Medulla oblongata (tissue), 1 donor: Measurements from ENCODE around the gene LRP6.
"Not testable (repeated sequence)": the region's sequence is repeated elsewhere in the genome, so short reads cannot be mapped to it uniquely, and the experiment has no call there.

ENCODE experiments used
- DNase-seq: peaks from one replicate; pipeline ENCODE4 v3.0.0-alpha.2; 2015; ENCODE audit errors: extremely low spot score

LRP6 gene

DNA sequence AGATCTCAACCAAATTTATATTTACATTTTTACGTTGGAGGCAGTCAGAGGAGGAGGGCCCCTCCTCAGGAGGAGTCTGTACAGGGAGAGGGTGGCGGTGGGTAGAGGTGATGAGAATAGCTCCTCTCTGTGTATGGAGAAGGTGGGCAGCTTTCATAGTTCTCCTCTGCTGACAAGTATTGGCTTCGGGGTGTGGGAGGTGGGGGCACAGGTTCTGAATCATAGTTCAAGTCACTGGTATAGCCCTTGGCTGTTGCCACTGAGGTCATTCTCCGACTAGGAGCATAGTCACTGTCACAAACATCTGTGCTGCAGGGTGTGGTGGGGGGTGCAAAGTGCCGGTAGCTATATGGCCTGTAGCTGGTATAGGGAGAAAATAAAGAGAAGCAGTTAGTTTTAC, 145.8 kb downstream of the LRP6 start:
- no peak for DNase-seq

DNA sequence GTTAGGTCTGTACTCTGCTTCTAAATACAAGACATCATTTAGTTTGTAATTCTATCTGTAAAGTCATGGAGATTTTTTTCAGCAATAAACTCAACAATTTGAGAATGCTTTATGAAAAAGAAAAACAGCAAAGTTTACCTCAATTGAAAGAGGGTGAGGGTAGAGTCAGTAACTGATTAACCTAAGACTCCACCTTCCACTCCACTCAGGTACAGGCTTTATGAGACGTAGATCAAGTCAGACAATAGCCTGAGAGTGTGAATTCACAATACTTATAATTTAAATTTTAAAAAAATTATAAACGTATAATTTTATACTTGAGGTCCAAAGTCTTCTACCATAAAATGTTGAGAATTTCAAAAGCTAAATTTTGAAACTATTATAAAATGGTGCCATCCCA, 150.2 kb downstream of the LRP6 start:
- no peak for DNase-seq

DNA sequence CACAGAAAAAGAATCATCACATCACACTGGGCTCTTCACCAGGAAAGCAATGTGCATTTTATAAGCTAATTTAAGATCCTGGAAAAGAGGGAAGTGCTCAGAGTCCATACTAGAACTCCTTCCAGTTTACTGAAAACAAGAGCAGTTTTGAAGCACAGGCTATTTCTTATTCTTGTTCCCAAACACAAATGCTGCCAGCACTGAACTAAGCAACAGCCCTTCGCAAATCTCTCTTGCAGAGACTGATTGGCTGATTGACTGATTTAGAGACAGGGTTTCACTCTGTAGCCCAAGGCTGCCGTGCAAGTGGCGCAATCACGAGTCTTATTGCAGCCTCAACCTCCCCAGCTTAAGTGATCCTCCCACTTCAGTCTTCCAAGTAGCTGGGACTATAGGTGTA, 151.3 kb downstream of the LRP6 start:
- peak; percentile 40 for DNase-seq

DNA sequence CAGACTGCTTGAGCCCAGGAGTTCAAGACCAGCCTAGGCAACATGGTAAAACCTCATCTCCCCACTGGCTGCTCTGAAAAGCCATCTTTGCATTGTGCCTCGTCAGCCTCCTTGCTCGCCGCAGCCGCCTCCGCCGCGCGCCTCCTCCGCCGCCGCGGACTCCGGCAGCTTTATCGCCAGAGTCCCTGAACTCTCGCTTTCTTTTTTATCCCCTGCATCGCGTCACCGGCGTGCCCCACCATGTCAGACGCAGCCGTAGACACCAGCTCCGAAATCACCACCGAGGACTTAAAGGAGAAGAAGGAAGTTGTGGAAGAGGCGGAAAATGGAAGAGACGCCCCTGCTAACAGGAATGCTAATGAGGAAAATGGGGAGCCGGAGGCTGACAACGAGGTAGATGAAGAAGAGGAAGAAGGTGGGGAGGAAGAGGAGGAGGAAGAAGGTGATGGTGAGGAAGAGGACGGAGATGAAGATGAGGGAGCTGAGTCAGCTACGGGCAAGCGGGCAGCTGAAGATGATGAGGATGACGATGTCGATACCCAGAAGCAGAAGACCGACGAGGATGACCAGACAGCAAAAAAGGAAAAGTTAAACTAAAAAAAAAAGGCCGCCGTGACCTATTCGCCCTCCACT, 155.8 kb downstream of the LRP6 start:
- not testable (repeated sequence) for DNase-seq

DNA sequence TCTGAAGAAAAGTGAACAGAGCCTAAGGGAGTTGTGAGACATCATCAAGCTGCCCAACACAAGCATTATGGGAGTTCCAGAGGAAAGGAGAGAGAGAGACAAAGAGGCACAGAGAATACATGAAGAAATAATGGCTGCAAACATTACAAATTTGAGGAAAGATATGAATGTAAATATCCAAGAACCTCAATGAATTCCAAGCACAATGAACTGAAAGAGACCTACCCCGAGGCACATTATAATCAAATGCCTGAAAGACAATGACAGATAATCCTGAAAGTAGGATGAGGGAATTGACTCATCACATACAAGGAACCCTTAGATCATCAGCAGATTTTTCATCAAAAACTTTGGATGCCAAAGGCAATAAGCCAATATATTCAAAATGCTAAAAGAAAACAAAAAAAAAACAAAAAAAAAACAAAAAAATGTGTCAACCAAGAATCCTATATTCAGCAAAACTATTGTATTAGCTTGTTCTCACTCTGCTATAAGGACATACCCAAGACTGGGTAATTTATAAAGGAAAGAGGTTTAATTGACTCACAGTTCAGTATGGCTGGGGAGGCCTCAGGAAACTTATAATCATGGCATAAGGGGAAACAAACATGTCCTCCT, 158.3 kb downstream of the LRP6 start:
- DNase-seq = no peak

DNA sequence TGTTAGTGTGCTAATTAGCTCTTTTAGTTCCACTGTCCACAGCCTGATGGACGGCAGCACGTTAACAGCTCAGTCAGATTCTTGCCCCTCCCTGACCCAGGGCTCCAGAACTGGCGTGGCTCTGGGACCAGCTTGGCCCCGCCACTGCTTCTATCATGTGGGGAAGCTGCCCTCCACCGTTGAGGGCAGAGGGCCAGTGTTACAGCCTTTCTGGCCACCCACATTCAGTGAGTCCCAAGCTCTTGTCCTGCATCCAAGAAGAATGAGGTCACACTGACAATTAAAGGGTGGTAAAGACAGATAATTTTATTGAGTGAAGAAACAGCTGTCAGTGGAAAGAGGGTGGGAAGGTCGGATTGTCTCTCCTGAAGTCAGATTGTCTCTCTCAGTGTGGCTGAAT, 159.2 kb downstream of the LRP6 start:
- no peak for DNase-seq

DNA sequence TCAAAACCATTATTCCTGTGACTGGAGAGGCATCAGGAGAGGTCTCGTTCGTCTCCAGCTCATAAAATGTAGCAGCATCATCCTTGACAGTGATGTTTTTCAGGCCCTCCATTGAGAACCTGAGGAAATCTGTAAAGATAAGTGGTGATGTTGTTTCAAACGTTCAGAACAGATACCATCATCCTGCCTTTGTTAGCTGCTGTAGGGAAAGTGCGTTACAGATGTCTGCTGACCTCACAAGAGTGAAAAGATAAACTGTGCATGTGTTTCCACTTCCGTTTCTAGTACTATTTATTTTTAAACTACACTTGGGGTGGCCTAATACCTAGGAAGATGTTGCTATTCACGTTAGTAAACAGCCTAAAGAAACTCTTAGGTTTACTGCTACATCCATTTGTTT, 167.7 kb downstream of the LRP6 start:
- no peak for DNase-seq

DNA sequence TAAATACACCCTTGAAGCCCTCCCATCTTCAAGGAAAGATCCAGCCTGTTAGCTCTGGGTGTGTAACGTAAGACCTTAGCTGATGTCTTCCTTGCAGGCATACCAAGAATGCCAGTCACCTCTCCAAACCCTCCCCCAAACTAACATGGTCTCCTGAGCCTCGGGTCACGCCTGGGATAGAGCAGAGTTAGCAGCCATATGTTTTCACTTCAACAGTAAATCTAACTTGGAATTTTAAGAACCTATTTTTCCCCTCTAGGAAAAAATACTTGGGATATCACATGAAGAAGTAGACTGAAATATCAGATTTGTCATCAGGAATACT, 168.2 kb downstream of the LRP6 start:
- no peak for DNase-seq

DNA sequence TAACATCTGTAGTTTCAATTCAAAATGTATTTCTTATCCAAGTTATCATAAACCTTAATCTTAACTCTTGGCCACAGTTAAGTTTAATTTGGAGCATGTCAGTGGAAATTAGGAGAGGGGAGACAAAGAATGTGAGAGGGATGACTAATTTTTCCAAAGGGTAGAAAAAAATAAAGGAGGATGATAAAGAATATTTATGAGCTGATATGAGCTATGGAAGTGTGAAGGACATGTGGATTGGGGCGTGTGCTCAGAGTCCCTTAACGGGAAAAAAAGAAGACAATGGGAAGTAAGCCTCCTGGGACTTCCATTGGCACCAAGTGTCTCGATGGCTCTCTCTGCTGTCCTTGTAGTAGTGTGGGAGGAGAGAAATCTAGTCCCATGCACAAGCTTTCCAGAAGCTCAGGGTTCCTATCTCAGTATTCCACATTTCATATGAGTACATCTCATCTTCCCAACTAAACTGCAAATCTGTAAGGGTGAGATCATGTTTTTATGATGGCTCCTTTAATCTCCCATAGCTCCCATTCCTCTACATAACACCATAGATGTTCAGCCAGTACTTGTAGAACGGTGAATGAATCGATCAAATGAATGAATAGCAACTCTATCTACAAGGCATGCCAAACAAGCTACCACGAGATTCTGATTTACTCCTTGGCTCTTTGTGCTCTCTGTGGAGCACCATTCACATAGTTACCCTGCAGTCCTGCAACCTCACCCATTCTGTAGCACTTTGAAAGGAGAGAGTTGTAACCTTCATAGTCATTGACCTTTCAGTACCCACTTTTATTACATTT, 168.8 kb downstream of the LRP6 start:
- no peak for DNase-seq

DNA sequence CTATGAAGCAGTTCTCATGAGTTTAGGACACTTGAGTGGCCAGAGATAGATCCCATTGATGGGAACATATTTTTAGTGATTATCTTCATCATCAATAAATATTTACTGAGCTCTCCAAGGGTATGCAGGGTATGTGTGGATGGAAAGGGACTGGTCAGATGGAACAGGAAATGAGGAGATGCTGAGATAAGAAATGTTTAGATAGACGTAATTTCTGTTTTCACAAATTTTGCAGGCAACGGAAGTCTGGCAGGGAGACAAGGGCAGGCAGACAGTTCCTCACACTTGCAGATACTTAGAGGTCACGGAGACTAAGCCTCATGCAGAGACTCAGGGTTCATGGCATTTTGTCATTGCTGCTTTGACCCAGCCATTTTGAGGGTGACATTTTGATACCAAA, 171.8 kb downstream of the LRP6 start:
- DNase-seq = no peak

DNA sequence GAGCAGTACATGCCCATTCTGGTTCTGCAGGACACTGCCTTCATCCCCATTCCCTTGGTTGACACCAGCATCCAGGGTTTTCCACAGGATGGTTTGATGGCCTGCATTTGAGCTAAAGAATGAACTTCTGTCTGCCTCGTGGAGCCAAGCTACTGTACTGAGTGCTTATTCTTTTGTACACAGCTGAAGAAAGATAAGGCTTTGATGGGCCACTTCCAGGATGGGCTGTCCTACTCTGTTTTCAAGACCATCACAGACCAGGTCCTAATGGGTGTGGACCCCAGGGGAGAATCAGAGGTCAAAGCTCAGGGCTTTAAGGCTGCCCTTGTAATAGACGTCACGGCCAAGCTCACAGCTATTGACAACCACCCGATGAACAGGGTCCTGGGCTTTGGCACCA, 172.4 kb downstream of the LRP6 start:
- DNase-seq = no peak

DNA sequence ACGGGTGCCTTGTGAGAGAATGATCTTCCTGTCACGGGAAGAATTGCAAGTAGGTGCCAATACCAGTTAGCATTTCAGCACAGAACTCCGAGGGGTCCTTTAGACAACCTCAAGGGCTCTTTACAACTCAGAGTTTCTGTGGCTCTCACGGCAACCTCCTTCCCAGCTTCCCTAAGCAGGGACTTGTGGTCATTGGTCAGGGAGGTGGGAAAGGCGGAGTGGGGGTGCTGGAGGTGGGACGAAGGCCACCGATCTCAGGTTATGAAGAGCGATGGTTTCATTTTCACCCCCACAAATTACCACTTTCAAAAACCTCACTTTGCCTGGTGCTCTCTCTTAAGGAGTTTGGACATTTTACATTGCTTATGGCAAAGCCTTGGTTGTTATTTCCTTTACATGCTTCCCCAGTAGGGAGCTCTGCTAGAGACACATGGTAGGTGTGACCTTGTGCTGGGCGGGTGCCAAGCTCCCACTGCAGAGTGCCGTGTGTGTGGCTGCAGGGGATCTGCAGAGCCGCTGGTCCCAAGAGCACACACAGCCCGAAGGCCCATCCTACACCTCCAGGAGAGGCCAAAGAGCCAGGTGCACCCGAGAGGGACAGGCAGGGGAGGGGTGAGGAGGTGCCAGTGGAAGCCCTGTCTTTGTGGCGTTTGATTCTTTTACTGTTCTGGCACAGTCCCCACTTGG, 174.7 kb downstream of the LRP6 start:
- no peak for DNase-seq

DNA sequence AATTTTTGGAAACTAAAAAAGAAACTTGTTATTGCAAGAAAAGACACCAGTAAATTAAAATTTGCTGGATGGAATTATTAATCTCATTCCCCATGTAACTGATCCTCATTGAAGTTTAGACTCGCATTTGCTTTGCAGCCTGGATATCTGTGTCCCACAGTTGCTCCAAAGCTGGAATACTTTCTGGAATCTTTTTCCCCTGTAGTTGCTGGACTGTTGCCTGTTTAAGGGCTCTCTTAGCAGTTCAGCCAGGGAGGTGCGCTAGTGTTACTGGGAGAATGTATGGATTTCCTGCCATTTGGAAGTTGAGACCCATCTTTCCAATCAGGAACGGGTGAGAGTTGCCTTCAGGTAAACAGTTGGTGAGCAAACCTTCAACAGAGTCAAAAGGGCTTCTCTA, 175.8 kb downstream of the LRP6 start:
- no peak for DNase-seq

DNA sequence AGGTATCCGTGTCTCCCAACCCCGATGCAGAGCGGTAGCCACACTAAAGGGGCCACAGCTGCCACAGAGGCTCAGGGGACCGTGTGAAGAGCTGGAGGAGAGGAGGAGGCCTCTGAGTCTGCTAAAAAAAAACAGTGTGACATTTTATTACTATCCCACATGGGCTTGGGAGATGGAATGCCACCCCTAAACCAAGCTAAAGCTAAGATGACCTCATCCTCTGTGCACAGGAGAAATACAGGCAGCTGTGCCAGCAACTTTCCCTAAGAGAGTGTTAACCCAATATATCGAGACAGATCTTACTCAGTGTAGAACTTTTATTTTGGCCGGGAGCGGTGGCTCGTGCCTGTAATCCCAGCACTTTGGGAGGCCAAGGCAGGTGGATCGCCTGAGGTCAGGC, 178.1 kb downstream of the LRP6 start:
- no peak for DNase-seq

DNA sequence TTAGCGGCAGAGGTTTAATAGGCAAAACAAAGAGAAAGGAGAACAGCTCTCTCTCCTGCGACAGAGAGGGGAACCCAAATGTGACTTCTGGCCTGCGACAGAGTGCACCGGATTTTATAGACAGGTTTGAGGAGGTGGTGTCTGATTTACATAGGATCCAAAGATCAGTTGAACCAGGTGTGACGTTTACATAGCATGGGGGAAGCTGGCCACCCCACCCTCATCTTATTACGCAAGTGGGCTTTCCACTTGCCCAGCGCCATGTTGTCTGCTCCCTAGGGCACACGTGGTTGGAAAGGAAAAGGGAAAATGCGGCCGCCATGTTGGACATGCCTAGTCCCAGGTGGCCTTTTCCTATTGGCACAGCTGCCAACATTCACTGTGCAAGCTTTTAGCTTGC, 178.7 kb downstream of the LRP6 start:
- DNase-seq = no peak

DNA sequence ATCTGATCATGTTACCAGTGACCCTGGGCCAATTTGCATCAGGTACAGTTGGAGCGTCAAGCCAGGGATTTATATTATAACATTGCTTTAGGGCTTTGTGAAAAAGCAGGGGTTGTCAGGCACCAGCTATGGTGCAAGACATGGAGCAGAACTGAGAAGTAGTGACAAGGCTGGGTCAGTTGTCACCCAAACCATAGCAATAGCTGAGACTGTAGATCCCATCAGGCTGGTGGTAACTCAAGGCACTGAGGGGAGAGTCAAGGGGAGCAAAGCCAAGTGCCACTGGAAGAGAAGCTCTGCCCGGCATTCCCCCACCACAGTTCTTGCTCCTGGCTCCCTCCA, 179.2 kb downstream of the LRP6 start:
- DNase-seq = no peak

DNA sequence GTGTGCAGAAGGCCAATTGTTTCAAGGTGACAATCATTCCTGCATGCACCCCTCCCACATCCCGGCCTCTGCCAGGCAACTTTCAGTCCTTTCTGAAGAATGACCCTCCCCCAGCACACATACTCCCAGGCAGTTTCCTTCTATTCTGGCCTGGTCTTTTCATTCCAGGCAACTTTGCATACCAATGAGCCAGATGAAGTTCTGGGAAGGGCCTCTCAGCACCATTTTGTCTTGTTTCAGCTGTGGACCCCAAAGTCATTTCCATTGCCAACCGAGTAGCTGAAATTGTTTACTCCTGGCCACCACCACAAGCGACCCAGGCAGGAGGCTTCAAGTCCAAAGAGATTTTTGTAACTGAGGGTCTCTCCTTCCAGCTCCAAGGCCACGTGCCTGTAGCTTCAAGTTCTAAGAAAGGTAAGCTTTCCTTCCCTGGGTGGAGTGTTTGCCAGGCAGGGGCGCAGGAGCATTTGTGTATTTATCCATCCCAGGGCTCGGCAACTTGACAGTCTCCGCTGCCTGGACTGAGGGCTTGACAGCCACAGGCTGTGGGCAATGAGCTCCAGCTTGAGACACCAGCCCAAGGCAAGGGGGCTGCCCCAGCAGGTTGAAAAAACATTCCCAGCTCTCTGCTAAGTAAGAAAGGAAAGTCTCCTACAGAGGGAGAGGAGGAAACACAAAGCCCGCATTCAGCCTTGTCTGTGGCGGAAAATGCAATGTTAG, 179.7 kb downstream of the LRP6 start:
- no peak for DNase-seq

DNA sequence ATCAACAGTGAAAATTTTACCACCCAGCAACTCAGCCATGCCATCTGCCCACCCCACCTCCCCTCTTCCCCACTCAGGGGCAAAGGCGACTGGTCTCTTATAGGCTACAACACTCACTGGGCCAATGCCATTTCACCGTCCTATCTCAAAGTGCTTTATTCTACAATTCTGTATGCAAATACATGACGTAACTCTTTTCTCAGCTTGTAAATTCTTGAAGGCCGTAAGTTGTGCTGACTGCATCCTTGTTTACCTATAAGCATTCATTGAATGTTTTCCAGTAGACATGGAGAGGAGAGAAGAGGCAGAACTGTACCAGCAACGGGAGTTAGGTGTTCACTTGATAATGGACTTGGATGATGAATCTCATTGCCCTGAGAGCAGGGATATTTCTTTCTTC, 180.5 kb downstream of the LRP6 start:
- no peak for DNase-seq

DNA sequence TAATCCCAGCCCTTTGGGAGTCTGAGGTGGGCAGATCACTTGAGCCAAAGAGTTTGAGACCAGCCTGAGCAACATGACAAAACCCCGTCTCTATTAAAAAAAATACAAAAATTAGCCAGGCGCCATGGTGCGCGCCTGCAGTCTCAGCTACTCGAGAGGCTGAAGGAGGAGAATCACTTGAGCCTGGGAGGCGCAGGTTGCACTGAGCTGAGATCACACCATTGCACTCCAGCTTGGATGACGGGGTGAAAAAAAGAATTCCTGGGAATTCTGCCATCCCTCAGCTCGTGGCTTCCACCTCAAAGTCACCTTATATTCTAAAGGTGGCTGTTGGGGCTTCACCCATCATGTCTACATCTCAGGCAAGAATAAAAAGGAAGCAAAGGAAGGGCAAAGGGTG, 183.2 kb downstream of the LRP6 start:
- no peak for DNase-seq

DNA sequence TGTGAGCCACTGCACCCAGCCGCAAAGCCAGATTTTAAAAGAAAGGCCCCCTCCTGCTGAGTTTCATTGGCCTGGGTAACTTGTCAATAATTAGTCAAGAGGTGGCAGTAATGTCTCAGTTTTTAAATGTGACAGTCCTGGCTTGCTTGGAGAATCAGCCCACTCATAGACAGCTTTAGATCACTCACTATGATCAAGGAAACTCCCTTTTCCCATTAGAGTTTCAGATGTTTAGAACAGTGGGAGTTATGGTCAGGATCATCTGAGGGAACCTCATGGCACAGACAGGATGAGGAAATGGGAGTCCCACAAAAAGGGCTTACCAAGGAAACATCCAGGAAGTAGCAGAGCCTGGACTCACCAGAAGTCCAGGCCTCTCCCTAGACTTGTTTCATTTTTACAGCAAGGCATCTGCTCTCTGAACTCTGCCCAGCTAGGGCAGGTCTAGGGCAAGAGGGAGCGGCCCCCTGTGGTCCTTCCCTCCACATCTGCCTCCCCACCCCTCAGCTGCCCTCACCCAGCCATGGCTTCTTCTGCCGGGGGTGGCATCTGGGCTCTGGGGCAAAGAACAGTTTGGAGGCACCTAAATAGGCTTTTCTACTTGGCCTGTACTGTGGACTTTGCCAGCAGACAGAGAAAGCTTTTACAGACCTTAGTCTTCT, 184.9 kb downstream of the LRP6 start:
- peak; percentile 74 for DNase-seq

DNA sequence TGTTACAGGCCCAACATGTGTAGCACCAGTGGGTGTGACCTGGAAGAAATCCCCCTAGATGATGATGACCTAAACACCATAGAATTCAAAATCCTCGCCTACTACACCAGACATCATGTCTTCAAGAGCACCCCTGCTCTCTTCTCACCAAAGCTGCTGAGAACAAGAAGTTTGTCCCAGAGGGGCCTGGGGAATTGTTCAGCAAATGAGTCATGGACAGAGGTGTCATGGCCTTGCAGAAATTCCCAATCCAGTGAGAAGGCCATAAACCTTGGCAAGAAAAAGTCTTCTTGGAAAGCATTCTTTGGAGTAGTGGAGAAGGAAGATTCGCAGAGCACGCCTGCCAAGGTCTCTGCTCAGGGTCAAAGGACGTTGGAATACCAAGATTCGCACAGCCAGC, 187.6 kb downstream of the LRP6 start:
- DNase-seq = no peak
